Measurements from ENCODE around the gene CFAP298.

CFAP298 gene

GRCh38 chr21:32597205-32597604, 15.0 kb downstream of the CFAP298 start:
- DNase-seq, result no peak

- no peak for DNase-seq
Measured at GRCh38 chr21:32595431-32595830, 16.7 kb downstream of the CFAP298 start.

GRCh38 chr21:32593690-32594089, 18.5 kb downstream of the CFAP298 start:
- no peak for DNase-seq

- no peak for DNase-seq
Measured at GRCh38 chr21:32592929-32593502, 19.2 kb downstream of the CFAP298 start.

GRCh38 chr21:32590130-32590529, 22.0 kb downstream of the CFAP298 start:
- no peak for DNase-seq

GRCh38 chr21:32587651-32588050, 24.5 kb downstream of the CFAP298 start:
- DNase-seq, result no peak

- DNase-seq, result no peak
Measured at GRCh38 chr21:32587120-32587519, 25.1 kb downstream of the CFAP298 start.

GRCh38 chr21:32585970-32586369, 26.2 kb downstream of the CFAP298 start:
- no peak for DNase-seq

- no peak for DNase-seq
Measured at GRCh38 chr21:32585042-32585710, 27.0 kb downstream of the CFAP298 start, which contains the start of gene TCP10L. TSS of gene TCP10L (minus strand) at chr21:32585523. CDS start at chr21:32584304, 1,219 bp downstream.

GRCh38 chr21:32584472-32584871, 27.7 kb downstream of the CFAP298 start:
- DNase-seq, result no peak

GRCh38 chr21:32581732-32582131, 30.4 kb downstream of the CFAP298 start:
- no peak for DNase-seq

- DNase-seq, result no peak
Measured at GRCh38 chr21:32580949-32581348, 31.2 kb downstream of the CFAP298 start.

- DNase-seq, result no peak
Measured at GRCh38 chr21:32578107-32578691, 34.0 kb downstream of the CFAP298 start.

- no peak for DNase-seq
Measured at GRCh38 chr21:32576011-32576410, 36.2 kb downstream of the CFAP298 start.

- DNase-seq, result no peak
Measured at GRCh38 chr21:32574946-32575925, 36.9 kb downstream of the CFAP298 start.

GRCh38 chr21:32572574-32573420, 39.4 kb downstream of the CFAP298 start:
- DNase-seq, result no peak

GRCh38 chr21:32570456-32570855, 41.7 kb downstream of the CFAP298 start:
- no peak for DNase-seq

GRCh38 chr21:32569261-32570230, 42.6 kb downstream of the CFAP298 start:
- peak; percentile 71 to 72 for DNase-seq

GRCh38 chr21:32567626-32568025, 44.6 kb downstream of the CFAP298 start:
- DNase-seq, result no peak

- no peak for DNase-seq
Measured at GRCh38 chr21:32566741-32567389, 45.3 kb downstream of the CFAP298 start.

Measured in stimulated activated CD4-positive, alpha-beta T cell treated with anti-CD3 and anti-CD28 coated beads, Interleukin-4, amount 100 ng/mL, for 4 hours (primary cell).